WTC11 (cell line): ENCODE results near the gene CLDN8. TPM values are rescaled to one million over a fixed set of nuclear protein-coding genes. Genes with fewer than 3 reads are reported as not detected.

Source experiments
- ATAC-seq: fragments of 200-7000 bp; cut with Tn5 transposase; 2 replicates; pipeline ENCODE4 v1.10.0; 2021; ENCODE audit warnings: mild to moderate bottlenecking, moderate library complexity
- CTCF ChIA-PET: fragments of 300-600 bp; sonication (Branson Sonifier 250); formaldehyde crosslinking; loops from one replicate; lab custom pipeline; 2021; ENCODE audit warnings: antibody characterized with exemption; lab: Charles Lee
- POLR2A ChIA-PET: fragments of 350-600 bp; sonication (Branson Sonifier 250); formaldehyde crosslinking; loops from one replicate; lab custom pipeline; 2021; ENCODE audit warnings: antibody characterized with exemption; lab: Charles Lee
- DNase-seq: peaks from one replicate; pipeline ENCODE4 v3.0.0; 2021; ENCODE audit warnings: low spot score
- H3K27ac Mint-ChIP-seq: 2 replicates; pipeline ENCODE4 v1.8.0; 2021; ENCODE audit warnings: mixed read lengths
- H3K27me3 Mint-ChIP-seq: 2 replicates; pipeline ENCODE4 v1.8.0; 2021; ENCODE audit warnings: low read depth, mild to moderate bottlenecking, moderate library complexity, mixed read lengths
- H3K36me3 Mint-ChIP-seq: 2 replicates; pipeline ENCODE4 v1.8.0; 2021; ENCODE audit warnings: mixed read lengths
- H3K4me1 Mint-ChIP-seq: 2 replicates; pipeline ENCODE4 v1.8.0; 2022; ENCODE audit warnings: mixed read lengths
- H3K4me3 Mint-ChIP-seq: 2 replicates; pipeline ENCODE4 v1.8.0; 2021; ENCODE audit warnings: mild to moderate bottlenecking, moderate library complexity, mixed read lengths
- H3K9me3 Mint-ChIP-seq: 2 replicates; pipeline ENCODE4 v1.8.0; 2021; ENCODE audit warnings: mixed read lengths
- ATF1 ChIP-seq: sonication (generic); formaldehyde crosslinking; IDR thresholded peaks from 2 replicates; pipeline ENCODE4 v1.8.1; 2023; ENCODE audit warnings: mild to moderate bottlenecking, moderate library complexity, missing genetic modification reagents
- ATF3 ChIP-seq: sonication (generic); formaldehyde crosslinking; conservative IDR thresholded peaks from 2 replicates; pipeline ENCODE4 v1.8.1; 2022; ENCODE audit warnings: mild to moderate bottlenecking, missing genetic modification reagents
- CBFB ChIP-seq: sonication (generic); formaldehyde crosslinking; IDR thresholded peaks from 2 replicates; pipeline ENCODE4 v1.8.1; 2022; ENCODE audit warnings: mild to moderate bottlenecking, low read depth, missing genetic modification reagents
- CREB1 ChIP-seq: sonication (generic); formaldehyde crosslinking; IDR thresholded peaks from 2 replicates; pipeline ENCODE4 v1.8.0; 2023; ENCODE audit warnings: mild to moderate bottlenecking, missing genetic modification reagents
- ERG ChIP-seq: fragments of 250-450 bp; sonication (Bioruptor Pico); IDR thresholded peaks from 2 replicates; pipeline ENCODE4 v1.8.0; 2021; ENCODE audit warnings: mild to moderate bottlenecking
- FOXJ3 ChIP-seq: sonication (generic); formaldehyde crosslinking; IDR thresholded peaks from 2 replicates; pipeline ENCODE4 v1.9.0; 2021; ENCODE audit warnings: missing genetic modification reagents, mild to moderate bottlenecking, borderline replicate concordance
- FOXK1 ChIP-seq: sonication (generic); formaldehyde crosslinking; IDR thresholded peaks from 2 replicates; pipeline ENCODE4 v1.8.0; 2022; ENCODE audit warnings: mild to moderate bottlenecking, moderate library complexity, missing genetic modification reagents
- HMGXB4 ChIP-seq: sonication (generic); formaldehyde crosslinking; IDR thresholded peaks from 2 replicates; pipeline ENCODE4 v1.8.1; 2023; ENCODE audit warnings: mild to moderate bottlenecking, moderate library complexity, missing genetic modification reagents
- IRF2 ChIP-seq: sonication (generic); formaldehyde crosslinking; IDR thresholded peaks from 2 replicates; pipeline ENCODE4 v1.8.0; 2022; ENCODE audit warnings: low read depth, missing genetic modification reagents, borderline replicate concordance
- KAT7 ChIP-seq: sonication (generic); formaldehyde crosslinking; IDR thresholded peaks from 2 replicates; pipeline ENCODE4 v1.8.1; 2023; ENCODE audit warnings: missing genetic modification reagents, mild to moderate bottlenecking, borderline replicate concordance
- MYBL2 ChIP-seq: sonication (generic); formaldehyde crosslinking; IDR thresholded peaks from 2 replicates; pipeline ENCODE4 v1.8.1; 2023; ENCODE audit warnings: mild to moderate bottlenecking, moderate library complexity, missing genetic modification reagents
- SMAD4 ChIP-seq: sonication (generic); formaldehyde crosslinking; IDR thresholded peaks from 2 replicates; pipeline ENCODE4 v1.8.0; 2022; ENCODE audit warnings: mild to moderate bottlenecking, missing genetic modification reagents
- TCF7 ChIP-seq: sonication (generic); formaldehyde crosslinking; IDR thresholded peaks from 2 replicates; pipeline ENCODE4 v1.8.0; 2022; ENCODE audit warnings: mild to moderate bottlenecking, low read depth, missing genetic modification reagents, moderate library complexity
- TEAD4 ChIP-seq: sonication (generic); formaldehyde crosslinking; IDR thresholded peaks from 2 replicates; pipeline ENCODE4 v1.8.0; 2022; ENCODE audit warnings: mild to moderate bottlenecking, missing genetic modification reagents
- TP53 ChIP-seq: sonication (generic); formaldehyde crosslinking; IDR thresholded peaks from 2 replicates; pipeline ENCODE4 v1.8.1; 2023; ENCODE audit warnings: mild to moderate bottlenecking, missing genetic modification reagents
- ZBTB43 ChIP-seq: sonication (generic); formaldehyde crosslinking; IDR thresholded peaks from 2 replicates; pipeline ENCODE4 v1.8.1; 2023; ENCODE audit warnings: mild to moderate bottlenecking, missing genetic modification reagents
- ZNF232 ChIP-seq: sonication (generic); formaldehyde crosslinking; IDR thresholded peaks from 2 replicates; pipeline ENCODE4 v1.8.0; 2022; ENCODE audit warnings: mild to moderate bottlenecking, missing genetic modification reagents
- ZNF317 ChIP-seq: sonication (generic); formaldehyde crosslinking; IDR thresholded peaks from 2 replicates; pipeline ENCODE4 v1.8.1; 2023; ENCODE audit warnings: low read depth, mild to moderate bottlenecking, moderate library complexity, missing genetic modification reagents, borderline replicate concordance
- ZNF396 ChIP-seq: fragments of 250-450 bp; sonication (Bioruptor Pico); IDR thresholded peaks from 2 replicates; pipeline ENCODE4 v1.8.0; 2021; ENCODE audit warnings: mild to moderate bottlenecking, moderate library complexity, borderline replicate concordance
- ZNF671 ChIP-seq: fragments of 250-450 bp; sonication (Bioruptor Pico); IDR thresholded peaks from 2 replicates; pipeline ENCODE4 v1.8.0; 2021; ENCODE audit warnings: mild to moderate bottlenecking
- total RNA-seq: library from RNA; stranded (reverse); gene quantifications from 3 replicates; pipeline ENCODE4 v1.2.3, GENCODE V29; 2021
- TF ChIP-seq, protein P1 (sequence below): fragments of 250-450 bp; sonication (Bioruptor Pico); IDR thresholded peaks from 2 replicates; pipeline ENCODE4 v1.9.0; 2021; ENCODE audit warnings: mild to moderate bottlenecking
- TF ChIP-seq, protein P2 (sequence below): sonication (generic); formaldehyde crosslinking; IDR thresholded peaks from 2 replicates; pipeline ENCODE4 v1.8.1; 2022; ENCODE audit warnings: low read depth, mild to moderate bottlenecking, moderate library complexity, missing genetic modification reagents, borderline replicate concordance
- TF ChIP-seq, protein P3 (sequence below): sonication (generic); formaldehyde crosslinking; IDR thresholded peaks from 2 replicates; pipeline ENCODE4 v1.8.1; 2023; ENCODE audit warnings: mild to moderate bottlenecking, missing genetic modification reagents

Gene CLDN8
- total RNA-seq, 1 experiment from 2014 or later = not detected

DNA sequence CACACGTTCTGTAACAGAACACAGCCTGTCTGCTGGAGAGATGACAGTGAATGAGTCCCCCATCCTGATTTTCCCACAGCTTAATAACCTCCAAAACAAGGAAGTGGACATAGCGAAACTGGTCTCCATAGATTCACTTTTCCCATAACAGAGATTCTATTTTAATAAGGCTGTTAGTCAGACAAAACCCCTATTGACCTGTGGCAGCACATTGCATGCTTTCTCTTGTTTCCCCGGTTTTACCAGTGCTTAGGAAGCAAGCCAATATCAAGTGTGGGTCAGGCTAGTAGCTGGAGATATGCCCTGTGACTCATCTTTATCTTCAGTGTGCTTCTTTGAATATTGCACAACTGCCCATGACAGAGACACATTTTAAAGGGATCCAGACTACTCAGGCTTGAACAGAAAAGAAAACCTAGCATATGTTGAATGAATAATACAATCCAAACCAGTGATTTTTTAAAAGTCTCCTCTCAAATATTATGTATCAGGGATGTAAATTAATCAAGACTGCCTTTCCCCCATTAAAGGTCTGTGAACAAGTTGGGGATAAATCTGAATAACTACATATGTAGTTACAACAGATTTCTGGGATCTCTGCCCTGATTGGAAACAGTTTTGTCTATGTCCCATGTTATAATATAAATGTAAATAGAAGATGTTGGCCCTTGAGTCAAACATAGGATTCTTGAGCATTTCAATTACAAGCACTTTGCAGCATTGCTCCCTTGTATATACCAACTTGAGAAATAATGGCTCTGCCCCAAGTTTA lies 11.9 kb upstream of the CLDN8 start:
- Mint-ChIP-seq H3K27me3 (no peaks in the 10 kb centered on the region), H3K9me3 (peaks cover 9% of the 10 kb centered on the region), H3K4me3 (no peak overlapping the region), H3K27ac (no peak overlapping the region), H3K4me1 (no peaks in the 10 kb centered on the region; the same call in 1 of the 2 replicates), H3K36me3 (no peaks in the 10 kb centered on the region)
- DNase-seq (no peak), ATAC-seq (no peak)
- POLR2A ChIA-PET = no interaction called here
- TF ChIP-seq ZBTB43 (no peak), ZNF396 (CRISPR knock-in tag) (no peak), HMGXB4 (CRISPR knock-in tag) (no peak), FOXK1 (no peak), TCF7 (CRISPR knock-in tag) (no peak), ZNF671 (no peak), KAT7 (CRISPR knock-in tag) (no peak)
- TF ChIP-seq, protein P1, sequence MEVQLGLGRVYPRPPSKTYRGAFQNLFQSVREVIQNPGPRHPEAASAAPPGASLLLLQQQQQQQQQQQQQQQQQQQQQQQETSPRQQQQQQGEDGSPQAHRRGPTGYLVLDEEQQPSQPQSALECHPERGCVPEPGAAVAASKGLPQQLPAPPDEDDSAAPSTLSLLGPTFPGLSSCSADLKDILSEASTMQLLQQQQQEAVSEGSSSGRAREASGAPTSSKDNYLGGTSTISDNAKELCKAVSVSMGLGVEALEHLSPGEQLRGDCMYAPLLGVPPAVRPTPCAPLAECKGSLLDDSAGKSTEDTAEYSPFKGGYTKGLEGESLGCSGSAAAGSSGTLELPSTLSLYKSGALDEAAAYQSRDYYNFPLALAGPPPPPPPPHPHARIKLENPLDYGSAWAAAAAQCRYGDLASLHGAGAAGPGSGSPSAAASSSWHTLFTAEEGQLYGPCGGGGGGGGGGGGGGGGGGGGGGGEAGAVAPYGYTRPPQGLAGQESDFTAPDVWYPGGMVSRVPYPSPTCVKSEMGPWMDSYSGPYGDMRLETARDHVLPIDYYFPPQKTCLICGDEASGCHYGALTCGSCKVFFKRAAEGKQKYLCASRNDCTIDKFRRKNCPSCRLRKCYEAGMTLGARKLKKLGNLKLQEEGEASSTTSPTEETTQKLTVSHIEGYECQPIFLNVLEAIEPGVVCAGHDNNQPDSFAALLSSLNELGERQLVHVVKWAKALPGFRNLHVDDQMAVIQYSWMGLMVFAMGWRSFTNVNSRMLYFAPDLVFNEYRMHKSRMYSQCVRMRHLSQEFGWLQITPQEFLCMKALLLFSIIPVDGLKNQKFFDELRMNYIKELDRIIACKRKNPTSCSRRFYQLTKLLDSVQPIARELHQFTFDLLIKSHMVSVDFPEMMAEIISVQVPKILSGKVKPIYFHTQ (CRISPR knock-in tag) = no peak
- TF ChIP-seq, protein P2, sequence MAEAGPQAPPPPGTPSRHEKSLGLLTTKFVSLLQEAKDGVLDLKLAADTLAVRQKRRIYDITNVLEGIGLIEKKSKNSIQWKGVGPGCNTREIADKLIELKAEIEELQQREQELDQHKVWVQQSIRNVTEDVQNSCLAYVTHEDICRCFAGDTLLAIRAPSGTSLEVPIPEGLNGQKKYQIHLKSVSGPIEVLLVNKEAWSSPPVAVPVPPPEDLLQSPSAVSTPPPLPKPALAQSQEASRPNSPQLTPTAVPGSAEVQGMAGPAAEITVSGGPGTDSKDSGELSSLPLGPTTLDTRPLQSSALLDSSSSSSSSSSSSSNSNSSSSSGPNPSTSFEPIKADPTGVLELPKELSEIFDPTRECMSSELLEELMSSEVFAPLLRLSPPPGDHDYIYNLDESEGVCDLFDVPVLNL = no peak
- CTCF ChIA-PET = interaction anchor here (0.5 kb wide), 1 partner anchor 54 kb away, joined by 5 read pairs; no protein-coding TSS in a partner anchor

GRCh38 chr21:30227128-30227527 lies 11.2 kb upstream of the CLDN8 start:
- ChIA-PET CTCF (interaction anchor here (0.6 kb wide), 1 partner anchor 283 kb away, joined by 4 read pairs; no protein-coding TSS in a partner anchor), POLR2A (no interaction called here)
- no peaks in the 10 kb centered on the region for H3K36me3 Mint-ChIP-seq

GRCh38 chr21:30223596-30223995 lies 7.7 kb upstream of the CLDN8 start:
- ATAC-seq (no peak), DNase-seq (no peak)
- Mint-ChIP-seq H3K27me3 (no peaks in the 10 kb centered on the region), H3K4me1 (peaks cover 9% of the 10 kb centered on the region), H3K27ac (no peak overlapping the region), H3K4me3 (no peak overlapping the region), H3K9me3 (no peaks in the 10 kb centered on the region), H3K36me3 (no peaks in the 10 kb centered on the region)
- CTCF ChIA-PET = interaction anchor here (1.0 kb wide), 1 partner anchor 35 kb away, joined by 4 read pairs; no protein-coding TSS in a partner anchor
- POLR2A ChIA-PET = no interaction called here
- no peak for TF ChIP-seq MYBL2 (CRISPR knock-in tag)
- no peak for TF ChIP-seq CBFB (CRISPR knock-in tag)
- TF ChIP-seq ATF1 (CRISPR knock-in tag) = no peak
- TF ChIP-seq ERG (CRISPR knock-in tag) = no peak
- TF ChIP-seq, protein P3, sequence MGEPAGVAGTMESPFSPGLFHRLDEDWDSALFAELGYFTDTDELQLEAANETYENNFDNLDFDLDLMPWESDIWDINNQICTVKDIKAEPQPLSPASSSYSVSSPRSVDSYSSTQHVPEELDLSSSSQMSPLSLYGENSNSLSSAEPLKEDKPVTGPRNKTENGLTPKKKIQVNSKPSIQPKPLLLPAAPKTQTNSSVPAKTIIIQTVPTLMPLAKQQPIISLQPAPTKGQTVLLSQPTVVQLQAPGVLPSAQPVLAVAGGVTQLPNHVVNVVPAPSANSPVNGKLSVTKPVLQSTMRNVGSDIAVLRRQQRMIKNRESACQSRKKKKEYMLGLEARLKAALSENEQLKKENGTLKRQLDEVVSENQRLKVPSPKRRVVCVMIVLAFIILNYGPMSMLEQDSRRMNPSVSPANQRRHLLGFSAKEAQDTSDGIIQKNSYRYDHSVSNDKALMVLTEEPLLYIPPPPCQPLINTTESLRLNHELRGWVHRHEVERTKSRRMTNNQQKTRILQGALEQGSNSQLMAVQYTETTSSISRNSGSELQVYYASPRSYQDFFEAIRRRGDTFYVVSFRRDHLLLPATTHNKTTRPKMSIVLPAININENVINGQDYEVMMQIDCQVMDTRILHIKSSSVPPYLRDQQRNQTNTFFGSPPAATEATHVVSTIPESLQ = no peak
- no peak for TF ChIP-seq IRF2 (CRISPR knock-in tag)
- TF ChIP-seq TEAD4 (CRISPR knock-in tag) = no peak
- no peak for TF ChIP-seq TP53 (CRISPR knock-in tag)
- TF ChIP-seq ATF3 = no peak
- TF ChIP-seq SMAD4 = no peak

More at GRCh38 chr21:30227128-30227527, 11.2 kb upstream of the CLDN8 start:
- H3K4me1 Mint-ChIP-seq = peaks cover 6% of the 10 kb centered on the region
- no peak overlapping the region for H3K27ac Mint-ChIP-seq
- peaks cover 9% of the 10 kb centered on the region for H3K9me3 Mint-ChIP-seq
- ATAC-seq (no peak), DNase-seq (no peak)
- no peak for TF ChIP-seq CREB1 (CRISPR knock-in tag)
- no peak for TF ChIP-seq MYBL2 (CRISPR knock-in tag)
- TF ChIP-seq FOXJ3 (CRISPR knock-in tag) = no peak
- TF ChIP-seq ZNF232 = no peak
- no peak for TF ChIP-seq ZNF317 (CRISPR knock-in tag)
- no peaks in the 10 kb centered on the region for H3K27me3 Mint-ChIP-seq
- H3K4me3 Mint-ChIP-seq = no peak overlapping the region
